Breast epithelium (tissue), 4 donors: ENCODE data around the gene RHOV. TPM values are rescaled to one million over a fixed set of nuclear protein-coding genes. Genes with fewer than 3 reads are reported as not detected.

Experiments used
- DNase-seq, 2 donors: peaks; one replicate each; pipeline ENCODE4 v3.0.0-alpha.2; 2019; ENCODE audit warnings: low spot score in 2 of 2
- H3K27ac ChIP-seq, 2 donors: fragments of 200-600 bp; sonication (generic) in 1 of 2; one replicate each; pipeline ENCODE4 v1.5.1; 2016 to 2019; ENCODE audit warnings: mild to moderate bottlenecking in 1 of 2
- H3K27me3 ChIP-seq, 2 donors: fragments of 200-600 bp; sonication (generic) in 1 of 2; one replicate each; pipeline versions ENCODE4 v1.5.1 to v1.6.0; 2017 to 2019; ENCODE audit warnings: control low read depth in 1 of 2, mild to moderate bottlenecking in 1 of 2
- H3K36me3 ChIP-seq: fragments of 200-600 bp; one replicate; pipeline ENCODE4 v1.5.1; 2019
- H3K4me1 ChIP-seq, 2 donors: fragments of 200-600 bp; sonication (generic); one replicate each; pipeline ENCODE4 v1.5.1; 2016 to 2019; ENCODE audit warnings: control low read depth in 1 of 2
- H3K4me3 ChIP-seq, 3 donors: fragments of 200-600 bp; sonication (generic); 1 replicate in 2 of 3; 2 replicates in 1 of 3; pipeline ENCODE4 v1.5.1; 2016 to 2019; ENCODE audit warnings: mild to moderate bottlenecking in 3 of 3, moderate library complexity in 2 of 3
- H3K9me3 ChIP-seq, 2 donors: fragments of 200-600 bp; sonication (generic) in 1 of 2; one replicate each; pipeline ENCODE4 v1.5.1; 2016 to 2019; ENCODE audit warnings: control low read depth in 1 of 2
- POLR2A ChIP-seq: fragments of 450-650 bp; IDR thresholded peaks from one replicate; pipeline ENCODE4 v1.6.1; 2016; ENCODE audit warnings: antibody characterized with exemption, mild to moderate bottlenecking, moderate library complexity
- POLR2AphosphoS5 ChIP-seq, 3 donors: sonication (generic); formaldehyde crosslinking; IDR thresholded peaks; one replicate each; pipeline ENCODE4 v1.6.1; 2017; ENCODE audit warnings: antibody characterized with exemption in 3 of 3
- intact Hi-C: fragments of 100-400 bp; cut with DNase I; formaldehyde crosslinking; loops from one replicate; pipeline ENCODE4 v1.15.1; 2023; ENCODE audit warnings: low total_unique reads
- total RNA-seq, 3 donors: library from RNA; depleted of rRNA; stranded (reverse); fragments of >200 nt; gene quantifications; one replicate each; pipeline ENCODE4 v1.1.0, GENCODE V29; 2016
- TF ChIP-seq, protein P1 (sequence below), 3 donors: fragments of 450-650 bp; IDR thresholded peaks; one replicate each; pipeline ENCODE4 v1.5.1; 2016 to 2017; ENCODE audit warnings: antibody characterized with exemption in 3 of 3, mild to moderate bottlenecking in 3 of 3, moderate library complexity in 3 of 3

Gene RHOV
- total RNA-seq, 3 donors from 2014 or later = 8.5 to 12.1 TPM; not detected in 1

DNA sequence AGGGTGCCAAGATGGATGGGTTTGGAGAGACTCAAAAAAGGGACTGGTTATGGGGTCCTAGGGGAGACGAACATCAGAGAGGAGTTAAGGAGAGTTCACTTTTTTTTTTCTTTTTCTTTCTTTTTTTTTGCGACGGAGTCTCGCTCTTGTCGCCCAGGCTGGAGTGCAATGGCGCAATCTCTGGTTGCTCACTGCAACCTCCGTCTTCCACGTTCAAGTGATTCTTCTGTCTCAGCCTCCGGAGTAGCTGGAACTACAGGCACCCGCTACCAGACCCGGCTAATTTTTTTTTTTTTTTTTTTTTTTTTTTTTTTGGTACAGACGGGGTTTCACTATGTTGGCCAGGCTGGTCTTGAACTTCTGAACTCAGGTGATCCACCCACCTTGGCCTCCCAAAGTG, 29.0 kb downstream of the RHOV start:
- Histone ChIP-seq H3K27me3 (no peaks in the 10 kb centered on the region), H3K4me1 (no peaks in the 10 kb centered on the region), H3K9me3 (no peaks in the 10 kb centered on the region), H3K36me3 (no peaks in the 10 kb centered on the region), H3K4me3 (peak overlapping the region; percentile 49 to 80 (median 68)), H3K27ac (peak overlapping the region; percentile 94 to 96)
- DNase-seq = no peak
- intact Hi-C loops = loop anchor here (2.0 kb wide), 1 partner anchor 44 kb away; no protein-coding TSS in a partner anchor
- TF ChIP-seq, protein P1, sequence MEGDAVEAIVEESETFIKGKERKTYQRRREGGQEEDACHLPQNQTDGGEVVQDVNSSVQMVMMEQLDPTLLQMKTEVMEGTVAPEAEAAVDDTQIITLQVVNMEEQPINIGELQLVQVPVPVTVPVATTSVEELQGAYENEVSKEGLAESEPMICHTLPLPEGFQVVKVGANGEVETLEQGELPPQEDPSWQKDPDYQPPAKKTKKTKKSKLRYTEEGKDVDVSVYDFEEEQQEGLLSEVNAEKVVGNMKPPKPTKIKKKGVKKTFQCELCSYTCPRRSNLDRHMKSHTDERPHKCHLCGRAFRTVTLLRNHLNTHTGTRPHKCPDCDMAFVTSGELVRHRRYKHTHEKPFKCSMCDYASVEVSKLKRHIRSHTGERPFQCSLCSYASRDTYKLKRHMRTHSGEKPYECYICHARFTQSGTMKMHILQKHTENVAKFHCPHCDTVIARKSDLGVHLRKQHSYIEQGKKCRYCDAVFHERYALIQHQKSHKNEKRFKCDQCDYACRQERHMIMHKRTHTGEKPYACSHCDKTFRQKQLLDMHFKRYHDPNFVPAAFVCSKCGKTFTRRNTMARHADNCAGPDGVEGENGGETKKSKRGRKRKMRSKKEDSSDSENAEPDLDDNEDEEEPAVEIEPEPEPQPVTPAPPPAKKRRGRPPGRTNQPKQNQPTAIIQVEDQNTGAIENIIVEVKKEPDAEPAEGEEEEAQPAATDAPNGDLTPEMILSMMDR (IDR thresholded peaks at IDR 0.05) = no peak
- TF ChIP-seq POLR2A = no peak

DNA sequence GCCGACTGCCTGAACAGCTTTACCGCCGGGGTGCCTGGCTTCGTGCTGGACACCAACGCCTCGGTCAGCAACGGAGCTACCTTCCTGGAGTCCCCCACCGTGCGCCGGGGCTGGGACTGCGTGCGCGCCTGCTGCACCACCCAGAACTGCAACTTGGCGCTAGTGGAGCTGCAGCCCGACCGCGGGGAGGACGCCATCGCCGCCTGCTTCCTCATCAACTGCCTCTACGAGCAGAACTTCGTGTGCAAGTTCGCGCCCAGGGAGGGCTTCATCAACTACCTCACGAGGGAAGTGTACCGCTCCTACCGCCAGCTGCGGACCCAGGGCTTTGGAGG, 29.4 kb downstream of the RHOV start:
- Histone ChIP-seq H3K4me3 (peak overlapping the region; percentile 49 to 80 (median 68)), H3K27ac (peak overlapping the region; percentile 94 to 96), H3K27me3 (no peaks in the 10 kb centered on the region), H3K36me3 (no peaks in the 10 kb centered on the region), H3K4me1 (no peaks in the 10 kb centered on the region), H3K9me3 (no peaks in the 10 kb centered on the region)
- intact Hi-C loops = loop anchor here (2.0 kb wide), 1 partner anchor 44 kb away; no protein-coding TSS in a partner anchor
- peak in 1 of 2 donors; percentile 60 for DNase-seq
- TF ChIP-seq POLR2A (no peak), POLR2AphosphoS5 (IDR thresholded peaks at IDR 0.05) (no peak)
- TF ChIP-seq, protein P1 (IDR thresholded peaks at IDR 0.05) = no peak

DNA sequence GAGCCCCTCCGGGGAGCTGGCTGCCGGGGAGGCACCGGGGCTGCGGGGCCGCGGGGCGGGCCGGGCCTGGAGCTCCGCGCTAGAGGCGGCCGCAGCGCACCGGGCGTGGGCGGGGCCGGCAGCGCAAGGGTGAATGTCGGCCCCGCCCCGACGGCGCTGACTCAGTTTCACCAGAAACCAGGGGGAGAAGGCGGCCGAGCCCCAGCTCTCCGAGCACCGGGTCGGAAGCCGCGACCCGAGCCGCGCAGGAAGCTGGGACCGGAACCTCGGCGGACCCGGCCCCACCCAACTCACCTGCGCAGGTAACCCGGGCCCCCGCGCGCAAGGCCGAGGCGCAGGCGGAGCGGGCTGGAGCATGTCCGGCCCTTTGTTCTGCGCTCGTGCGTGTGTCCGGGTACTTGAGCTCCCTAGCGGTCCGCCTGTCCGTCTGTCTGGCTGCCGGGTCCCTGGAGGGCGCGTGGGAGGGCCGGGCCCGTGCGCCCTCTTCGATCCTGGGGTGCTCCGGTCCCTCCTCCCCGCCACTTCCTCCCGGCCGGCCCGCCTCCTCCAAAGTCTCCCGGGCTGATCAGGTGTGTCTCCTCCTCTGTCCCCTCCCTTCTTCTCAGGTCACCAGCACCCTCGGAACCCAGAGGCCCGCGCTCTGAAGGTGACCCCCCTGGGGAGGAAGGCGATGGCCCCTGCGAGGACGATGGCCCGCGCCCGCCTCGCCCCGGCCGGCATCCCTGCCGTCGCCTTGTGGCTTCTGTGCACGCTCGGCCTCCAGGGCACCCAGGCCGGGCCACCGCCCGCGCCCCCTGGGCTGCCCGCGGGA, 29.9 kb downstream of the RHOV start, which contains the start of gene SPINT1:
TSS of gene SPINT1 (plus strand) at position 164 of the 811 bp plus-strand sequence. CDS start at position 671, 507 bp downstream.
- Histone ChIP-seq H3K27ac (peak within 1 kb of the TSS; percentile 94 to 96), H3K4me3 (peak within 1 kb of the TSS; percentile 49 to 80 (median 68)), H3K36me3 (no peaks in the 10 kb centered on the region), H3K27me3 (no peaks in the 10 kb centered on the region), H3K4me1 (no peaks in the 10 kb centered on the region), H3K9me3 (no peaks in the 10 kb centered on the region)
- TF ChIP-seq POLR2A (peak; percentile 65), POLR2AphosphoS5 (IDR thresholded peaks at IDR 0.05) (peak in 2 of 3 donors; percentile 14 to 66)
- TF ChIP-seq, protein P1 (IDR thresholded peaks at IDR 0.05) = no peak
- intact Hi-C loops = loop anchor here (2.0 kb wide), 1 partner anchor 43 kb away; no protein-coding TSS in a partner anchor
- peak; percentile 65 to 77 for DNase-seq

DNA sequence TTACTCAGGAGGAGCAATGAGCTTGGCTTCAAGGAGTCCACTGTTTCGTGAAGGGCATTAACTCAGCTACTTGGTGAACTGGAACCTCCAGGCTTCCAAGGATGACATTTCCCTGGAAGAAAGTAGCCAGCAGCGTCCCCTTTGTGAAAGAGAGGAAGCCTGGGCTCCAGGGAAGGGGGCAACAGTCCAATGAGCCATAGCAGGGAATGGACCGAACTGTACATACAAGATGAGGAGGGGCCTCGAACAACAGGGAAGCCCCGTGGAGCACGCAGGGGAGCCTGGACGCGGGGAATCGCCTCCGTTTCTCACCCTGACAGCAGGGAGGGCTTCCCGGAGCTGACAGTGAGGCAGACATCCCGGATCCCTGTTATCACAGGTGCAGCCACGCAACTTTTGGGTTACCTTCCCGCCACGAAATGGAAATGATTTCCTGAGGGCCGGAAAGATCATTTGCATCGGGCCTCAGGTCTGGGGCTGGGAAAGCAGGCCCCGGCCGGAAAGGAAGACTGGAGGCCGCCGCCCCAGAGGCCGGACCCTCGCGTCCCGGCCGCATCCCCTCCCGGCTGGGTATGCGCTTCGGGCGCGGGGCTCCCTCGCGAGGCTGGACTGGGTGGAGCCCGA, 30.7 kb downstream of the RHOV start:
- Histone ChIP-seq H3K4me3 (peak overlapping the region; percentile 49 to 80 (median 68)), H3K4me1 (no peaks in the 10 kb centered on the region), H3K27ac (peak overlapping the region; percentile 94 to 96), H3K36me3 (no peaks in the 10 kb centered on the region), H3K9me3 (no peaks in the 10 kb centered on the region), H3K27me3 (no peaks in the 10 kb centered on the region)
- intact Hi-C loops = no loop called here
- no peak for TF ChIP-seq POLR2A
- TF ChIP-seq POLR2AphosphoS5 (IDR thresholded peaks at IDR 0.05) = no peak
- TF ChIP-seq, protein P1 (IDR thresholded peaks at IDR 0.05) = no peak
- no peak for DNase-seq

DNA sequence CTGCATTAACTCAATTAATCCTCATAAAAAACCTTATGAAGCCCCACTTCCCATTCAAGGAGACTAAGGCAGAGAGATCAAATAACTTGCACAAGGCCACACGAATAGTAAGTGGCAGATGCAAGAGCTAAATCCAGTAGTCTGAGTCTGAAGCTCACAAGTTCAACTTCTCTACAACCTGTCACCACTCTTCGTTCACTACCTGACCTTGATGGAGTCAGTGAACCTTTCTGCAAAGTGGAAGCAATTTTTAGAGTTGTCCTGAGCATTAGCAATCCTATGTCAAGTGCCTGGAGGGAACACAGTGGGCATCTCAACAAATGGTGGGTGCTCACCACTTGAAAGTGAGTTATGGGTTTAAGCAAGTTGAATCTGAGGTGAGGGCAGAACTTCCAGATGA, 32.3 kb downstream of the RHOV start:
- Histone ChIP-seq H3K36me3 (no peaks in the 10 kb centered on the region), H3K4me1 (no peaks in the 10 kb centered on the region), H3K27me3 (no peaks in the 10 kb centered on the region), H3K4me3 (no peak overlapping the region), H3K27ac (no peak overlapping the region), H3K9me3 (no peaks in the 10 kb centered on the region)
- no peak for TF ChIP-seq POLR2AphosphoS5 (IDR thresholded peaks at IDR 0.05)
- TF ChIP-seq, protein P1 (IDR thresholded peaks at IDR 0.05) = no peak
- TF ChIP-seq POLR2A = no peak
- intact Hi-C loops = no loop called here
- no peak for DNase-seq
